ENCODE data around the gene IQCE. TPM values are rescaled to one million over a fixed set of nuclear protein-coding genes. Genes with fewer than 3 reads are reported as not detected.

The IQCE gene
- total RNA-seq, 1 donor from 2014 or later: 25.7 TPM

- peaks cover 14% of the 10 kb centered on the region for H3K4me1 Mint-ChIP-seq (ENCODE audit: unreplicated experiment)
- no peak overlapping the region for H3K27ac Mint-ChIP-seq
- no peak overlapping the region for H3K4me3 Mint-ChIP-seq
Measured at GRCh38 chr7:2637505-2638223, 78.9 kb downstream of the IQCE start.

GRCh38 chr7:2638224-2638991, 79.6 kb downstream of the IQCE start:
- TF ChIP-seq, protein P1, sequence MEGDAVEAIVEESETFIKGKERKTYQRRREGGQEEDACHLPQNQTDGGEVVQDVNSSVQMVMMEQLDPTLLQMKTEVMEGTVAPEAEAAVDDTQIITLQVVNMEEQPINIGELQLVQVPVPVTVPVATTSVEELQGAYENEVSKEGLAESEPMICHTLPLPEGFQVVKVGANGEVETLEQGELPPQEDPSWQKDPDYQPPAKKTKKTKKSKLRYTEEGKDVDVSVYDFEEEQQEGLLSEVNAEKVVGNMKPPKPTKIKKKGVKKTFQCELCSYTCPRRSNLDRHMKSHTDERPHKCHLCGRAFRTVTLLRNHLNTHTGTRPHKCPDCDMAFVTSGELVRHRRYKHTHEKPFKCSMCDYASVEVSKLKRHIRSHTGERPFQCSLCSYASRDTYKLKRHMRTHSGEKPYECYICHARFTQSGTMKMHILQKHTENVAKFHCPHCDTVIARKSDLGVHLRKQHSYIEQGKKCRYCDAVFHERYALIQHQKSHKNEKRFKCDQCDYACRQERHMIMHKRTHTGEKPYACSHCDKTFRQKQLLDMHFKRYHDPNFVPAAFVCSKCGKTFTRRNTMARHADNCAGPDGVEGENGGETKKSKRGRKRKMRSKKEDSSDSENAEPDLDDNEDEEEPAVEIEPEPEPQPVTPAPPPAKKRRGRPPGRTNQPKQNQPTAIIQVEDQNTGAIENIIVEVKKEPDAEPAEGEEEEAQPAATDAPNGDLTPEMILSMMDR (conservative IDR thresholded peaks at IDR 0.05): no peak
- H3K27ac Mint-ChIP-seq: no peak overlapping the region
- H3K36me3 Mint-ChIP-seq: no peaks in the 10 kb centered on the region
- no peaks in the 10 kb centered on the region for H3K27me3 Mint-ChIP-seq
- H3K4me1 Mint-ChIP-seq (ENCODE audit: unreplicated experiment): peaks cover 10% of the 10 kb centered on the region
- H3K4me3 Mint-ChIP-seq: no peak overlapping the region
- DNase-seq (ENCODE audit: extremely low spot score, unreplicated experiment): no peak
- H3K9me3 Mint-ChIP-seq: no peaks in the 10 kb centered on the region

More at GRCh38 chr7:2637505-2638223, 78.9 kb downstream of the IQCE start:
- no peak for DNase-seq (ENCODE audit: extremely low spot score, unreplicated experiment)
- Mint-ChIP-seq H3K27me3 (no peaks in the 10 kb centered on the region), H3K36me3 (no peaks in the 10 kb centered on the region), H3K9me3 (no peaks in the 10 kb centered on the region)
- TF ChIP-seq, protein P1 (conservative IDR thresholded peaks at IDR 0.05): no peak

DNA sequence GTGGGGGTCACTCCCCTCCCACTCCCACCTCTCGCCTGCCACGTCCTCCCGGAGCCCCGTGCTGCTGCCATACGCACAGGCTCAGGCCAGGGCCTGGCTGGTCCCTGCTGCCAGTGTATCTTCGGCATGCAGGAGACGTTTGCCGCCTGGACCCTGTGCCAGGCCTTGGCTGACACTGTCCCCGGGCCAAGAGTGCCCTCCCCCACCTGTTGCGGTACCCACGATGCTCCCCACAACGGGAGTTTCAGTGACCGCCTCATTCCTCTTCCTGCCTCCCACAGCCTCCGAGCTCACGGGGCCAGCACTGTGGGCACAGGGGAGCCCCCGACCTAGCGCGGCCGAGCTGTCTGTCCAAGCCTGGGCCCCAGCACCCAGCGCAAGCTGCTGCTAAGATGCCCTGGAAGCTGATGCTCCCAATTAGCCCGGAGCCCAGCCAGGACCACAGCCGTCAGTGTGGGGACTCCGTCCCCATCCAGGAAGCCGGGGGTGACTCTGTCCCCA, 80.5 kb downstream of the IQCE start:
- Mint-ChIP-seq H3K27me3 (no peaks in the 10 kb centered on the region), H3K4me3 (no peak overlapping the region), H3K9me3 (no peaks in the 10 kb centered on the region), H3K4me1 (ENCODE audit: unreplicated experiment) (peaks cover 10% of the 10 kb centered on the region), H3K36me3 (no peaks in the 10 kb centered on the region), H3K27ac (no peak overlapping the region)
- no peak for DNase-seq (ENCODE audit: extremely low spot score, unreplicated experiment)
- TF ChIP-seq, protein P1 (conservative IDR thresholded peaks at IDR 0.05): no peak

- peaks cover 13% of the 10 kb centered on the region for H3K4me1 Mint-ChIP-seq (ENCODE audit: unreplicated experiment)
- TF ChIP-seq, protein P1 (conservative IDR thresholded peaks at IDR 0.05): no peak
- no peaks in the 10 kb centered on the region for H3K27me3 Mint-ChIP-seq
- H3K9me3 Mint-ChIP-seq: no peaks in the 10 kb centered on the region
- no peak for DNase-seq (ENCODE audit: extremely low spot score, unreplicated experiment)
- H3K27ac Mint-ChIP-seq: no peak overlapping the region
- no peak overlapping the region for H3K4me3 Mint-ChIP-seq
- H3K36me3 Mint-ChIP-seq: no peaks in the 10 kb centered on the region
Measured at GRCh38 chr7:2639695-2640481, 81.1 kb downstream of the IQCE start.

- H3K4me3 Mint-ChIP-seq: no peak overlapping the region
- peaks cover 19% of the 10 kb centered on the region for H3K4me1 Mint-ChIP-seq (ENCODE audit: unreplicated experiment)
- H3K27ac Mint-ChIP-seq: no peak overlapping the region
- TF ChIP-seq, protein P1 (conservative IDR thresholded peaks at IDR 0.05): no peak
- H3K27me3 Mint-ChIP-seq: no peaks in the 10 kb centered on the region
- H3K36me3 Mint-ChIP-seq: no peaks in the 10 kb centered on the region
- no peak for DNase-seq (ENCODE audit: extremely low spot score, unreplicated experiment)
- no peaks in the 10 kb centered on the region for H3K9me3 Mint-ChIP-seq
Measured at GRCh38 chr7:2640482-2640830, 81.7 kb downstream of the IQCE start.
